GM12801 (cell line): ENCODE results near the gene OTOP1.

Experiments used
- CTCF ChIP-seq: IDR thresholded peaks from one replicate; pipeline ENCODE4 v1.5.1; 2011; ENCODE audit warnings: control low read depth; ENCODE audit not compliant: insufficient read length; ENCODE audit errors: extremely low read depth

Gene OTOP1

GRCh38 chr4:4200624-4201023, 26.1 kb downstream of the OTOP1 start:
- TF ChIP-seq CTCF, result no peak

- TF ChIP-seq CTCF, result no peak
Measured at GRCh38 chr4:4195354-4195753, 31.4 kb downstream of the OTOP1 start.

- TF ChIP-seq CTCF, result no peak
Measured at GRCh38 chr4:4185528-4185927, 41.2 kb downstream of the OTOP1 start.

- TF ChIP-seq CTCF, result no peak
Measured at GRCh38 chr4:4182835-4183568, 43.7 kb downstream of the OTOP1 start.

GRCh38 chr4:4170596-4171150, 56.1 kb downstream of the OTOP1 start:
- no peak for TF ChIP-seq CTCF
